ENCODE data around the gene CUTA.

CUTA gene

GRCh38 chr6:33417903-33418689 lies at the start of gene CUTA:
CUTA (minus strand) TSS chr6:33418107; CDS start chr6:33418000, 107 bp downstream.
- DNase-seq: peak; percentile 98

- DNase-seq: no peak
These were observed 49.2 kb upstream of the CUTA start for GRCh38 chr6:33467091-33467490.

GRCh38 chr6:33466075-33466735 lies 48.3 kb upstream of the CUTA start:
- no peak for DNase-seq

GRCh38 chr6:33459226-33459625 lies 41.3 kb upstream of the CUTA start:
- DNase-seq: no peak

- no peak for DNase-seq
These were observed 40.8 kb upstream of the CUTA start for GRCh38 chr6:33458676-33459075.

GRCh38 chr6:33456156-33456555 lies 38.2 kb upstream of the CUTA start:
- no peak for DNase-seq

GRCh38 chr6:33455051-33455450 lies 37.1 kb upstream of the CUTA start:
- DNase-seq: no peak

- peak; percentile 95 for DNase-seq
These were observed 36.4 kb upstream of the CUTA start, which contains the start of gene ZBTB9 for GRCh38 chr6:33454009-33454946. ZBTB9 (plus strand) TSS chr6:33454576; CDS start chr6:33455101, 525 bp downstream.

- no peak for DNase-seq
These were observed 35.6 kb upstream of the CUTA start for GRCh38 chr6:33453393-33454008.

- no peak for DNase-seq
These were observed 34.6 kb upstream of the CUTA start for GRCh38 chr6:33452496-33452895.

GRCh38 chr6:33451606-33452005 lies 33.7 kb upstream of the CUTA start:
- no peak for DNase-seq

- no peak for DNase-seq
These were observed 32.5 kb upstream of the CUTA start for GRCh38 chr6:33450434-33450833.

GRCh38 chr6:33446356-33446755 lies 28.4 kb upstream of the CUTA start:
- no peak for DNase-seq

- DNase-seq: no peak
These were observed 27.3 kb upstream of the CUTA start for GRCh38 chr6:33445119-33445603.

- DNase-seq: no peak
These were observed 26.0 kb upstream of the CUTA start for GRCh38 chr6:33443619-33444504.

GRCh38 chr6:33443025-33443424 lies 25.1 kb upstream of the CUTA start:
- no peak for DNase-seq

GRCh38 chr6:33442283-33442682 lies 24.4 kb upstream of the CUTA start:
- no peak for DNase-seq

GRCh38 chr6:33441457-33441856 lies 23.6 kb upstream of the CUTA start:
- no peak for DNase-seq

GRCh38 chr6:33440649-33441309 lies 22.9 kb upstream of the CUTA start:
- no peak for DNase-seq

GRCh38 chr6:33439956-33440648 lies 22.2 kb upstream of the CUTA start:
- DNase-seq: no peak

Data from stimulated activated CD4-positive, alpha-beta T cell treated with anti-CD3 and anti-CD28 coated beads, Interleukin-4, amount 100 ng/mL, for 24 hours (primary cell).